Peyer's patch (tissue), 4 donors: Measurements from ENCODE around the gene PSG1.

ENCODE experiments used
- CTCF ChIP-seq, 6 experiments: fragments of 450-650 bp in 4 of 6; fragments of 200-600 bp in 2 of 6; sonication (generic) in 1 of 6; IDR thresholded peaks; one replicate each; pipeline ENCODE4 v1.5.1; 2017 to 2019; ENCODE audit warnings: antibody characterized with exemption in 6 of 6, mild to moderate bottlenecking in 3 of 6, moderate library complexity in 1 of 6
- POLR2A ChIP-seq, 2 donors: fragments of 450-650 bp; IDR thresholded peaks; one replicate each; pipeline ENCODE4 v1.5.1; 2017; ENCODE audit warnings: antibody characterized with exemption in 2 of 2, mild to moderate bottlenecking in 2 of 2, moderate library complexity in 2 of 2

GRCh38 chr19:42831221-42832019 lies 48.1 kb downstream of the PSG1 start:
- no peak for TF ChIP-seq CTCF (IDR thresholded peaks at IDR 0.05)
- TF ChIP-seq POLR2A (IDR thresholded peaks at IDR 0.05), result no peak
